AG10803 (cell line): Measurements from ENCODE around the gene CHP1.
A peak's percentile ranks its signal among the peaks of the same experiment; 100 is the strongest.
"Not testable (repeated sequence)": the region's sequence is repeated elsewhere in the genome, so short reads cannot be mapped to it uniquely, and the experiment has no call there.

Experiments used
- DNase-seq: peaks from one replicate; pipeline ENCODE4 v3.0.0; 2010; ENCODE audit warnings: low read depth
- H3K4me3 ChIP-seq: 2 replicates; pipeline ENCODE4 v1.5.1; 2011; ENCODE audit warnings: mild to moderate bottlenecking, low read length, control low read depth
- TF ChIP-seq, protein P1 (sequence below): conservative IDR thresholded peaks from 2 replicates; pipeline ENCODE4 v1.5.1; 2011; ENCODE audit warnings: mild to moderate bottlenecking, low read length, control low read depth, inconsistent platforms

CHP1 gene

DNA sequence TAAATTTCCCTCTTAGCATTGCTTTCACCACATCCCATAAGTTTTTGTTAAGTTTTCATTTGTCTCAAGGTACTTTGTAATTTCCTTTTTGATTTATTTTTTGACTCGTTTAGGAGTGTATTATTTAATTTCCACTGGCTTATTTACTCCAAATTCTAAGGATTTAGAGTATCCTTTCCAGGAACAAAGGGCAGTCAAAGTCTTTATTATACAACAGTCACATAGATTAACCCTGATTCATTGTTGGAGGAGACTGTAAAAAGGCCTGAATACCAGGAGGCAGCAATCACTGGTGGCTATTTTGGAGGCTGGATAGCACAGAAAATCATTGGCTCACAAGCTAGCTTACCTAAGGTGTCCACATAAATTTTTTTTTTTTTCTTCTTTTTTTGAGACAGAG, 61.5 kb downstream of the CHP1 start:
- H3K4me3 ChIP-seq = no peak overlapping the region
- TF ChIP-seq, protein P1, sequence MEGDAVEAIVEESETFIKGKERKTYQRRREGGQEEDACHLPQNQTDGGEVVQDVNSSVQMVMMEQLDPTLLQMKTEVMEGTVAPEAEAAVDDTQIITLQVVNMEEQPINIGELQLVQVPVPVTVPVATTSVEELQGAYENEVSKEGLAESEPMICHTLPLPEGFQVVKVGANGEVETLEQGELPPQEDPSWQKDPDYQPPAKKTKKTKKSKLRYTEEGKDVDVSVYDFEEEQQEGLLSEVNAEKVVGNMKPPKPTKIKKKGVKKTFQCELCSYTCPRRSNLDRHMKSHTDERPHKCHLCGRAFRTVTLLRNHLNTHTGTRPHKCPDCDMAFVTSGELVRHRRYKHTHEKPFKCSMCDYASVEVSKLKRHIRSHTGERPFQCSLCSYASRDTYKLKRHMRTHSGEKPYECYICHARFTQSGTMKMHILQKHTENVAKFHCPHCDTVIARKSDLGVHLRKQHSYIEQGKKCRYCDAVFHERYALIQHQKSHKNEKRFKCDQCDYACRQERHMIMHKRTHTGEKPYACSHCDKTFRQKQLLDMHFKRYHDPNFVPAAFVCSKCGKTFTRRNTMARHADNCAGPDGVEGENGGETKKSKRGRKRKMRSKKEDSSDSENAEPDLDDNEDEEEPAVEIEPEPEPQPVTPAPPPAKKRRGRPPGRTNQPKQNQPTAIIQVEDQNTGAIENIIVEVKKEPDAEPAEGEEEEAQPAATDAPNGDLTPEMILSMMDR = no peak
- peak; percentile 7 for DNase-seq

DNA sequence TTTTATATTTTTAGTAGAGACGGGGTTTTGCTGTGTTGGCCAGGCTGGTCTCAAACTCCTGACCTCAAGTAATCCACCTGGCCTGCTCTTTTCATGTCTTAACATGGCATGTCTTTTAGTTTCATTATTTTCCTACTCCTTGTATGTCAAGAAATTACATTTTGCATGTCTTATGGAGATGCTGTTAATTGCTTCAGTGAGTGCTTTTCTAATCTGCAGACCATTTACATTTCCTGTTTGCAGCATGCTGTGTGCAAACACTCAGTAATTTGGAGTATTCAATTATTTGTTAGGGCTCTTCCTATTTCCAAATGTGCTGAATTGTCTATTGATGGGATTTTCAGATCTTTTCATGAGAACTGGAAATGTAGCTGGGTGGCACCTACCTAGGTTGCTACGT, 70.1 kb downstream of the CHP1 start:
- not testable (repeated sequence) for H3K4me3 ChIP-seq, DNase-seq

DNA sequence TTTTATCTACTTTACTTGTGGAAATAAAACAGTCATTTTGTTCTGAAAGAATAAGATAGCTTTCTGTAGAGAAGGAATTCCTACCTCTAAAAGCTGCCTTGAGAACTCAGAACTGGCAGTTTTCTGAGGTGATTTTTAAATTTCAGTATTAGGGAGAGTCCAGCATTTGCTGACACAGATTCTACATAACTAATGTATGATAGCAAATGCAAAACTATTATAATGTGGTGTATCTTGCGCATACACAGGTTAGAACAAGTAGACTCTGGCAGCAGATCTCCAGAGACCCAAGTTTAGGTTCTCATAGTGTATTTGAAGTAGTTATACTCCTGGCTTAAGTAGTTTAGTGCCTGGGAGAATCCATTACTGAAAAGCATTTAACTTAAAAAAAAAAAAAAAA, 70.5 kb downstream of the CHP1 start:
- DNase-seq = no peak
- no peak overlapping the region for H3K4me3 ChIP-seq
- TF ChIP-seq, protein P1 = no peak

DNA sequence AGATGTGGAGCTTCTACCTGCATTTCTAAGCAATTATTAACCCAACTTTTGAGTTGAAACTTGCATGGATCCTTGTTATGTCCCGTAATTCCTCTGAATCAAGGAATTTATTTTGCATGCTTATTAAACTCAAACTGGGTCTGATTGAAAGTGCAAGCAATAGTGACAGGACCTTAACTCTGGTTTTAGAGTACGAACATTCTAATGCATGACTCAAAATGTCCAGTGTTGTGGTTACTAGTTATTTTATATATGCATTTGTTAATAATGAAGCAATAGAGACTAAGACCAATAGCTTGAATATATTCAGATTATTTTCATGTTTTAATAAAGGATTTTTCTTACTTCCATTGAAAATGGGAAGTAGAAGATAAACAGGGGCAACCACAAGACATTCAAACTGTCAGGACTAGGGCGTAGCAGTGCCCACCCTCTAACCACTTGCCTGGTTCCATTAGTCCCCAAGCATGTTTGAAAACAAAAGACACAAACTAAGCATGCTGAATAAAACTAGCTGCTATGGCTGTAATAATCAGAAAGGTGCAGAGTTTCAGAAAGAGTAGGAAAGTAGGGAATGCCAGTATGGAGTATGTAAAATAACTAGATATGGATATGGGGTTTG, 73.2 kb downstream of the CHP1 start:
- TF ChIP-seq, protein P1 = no peak
- H3K4me3 ChIP-seq = no peak overlapping the region
- DNase-seq = no peak

DNA sequence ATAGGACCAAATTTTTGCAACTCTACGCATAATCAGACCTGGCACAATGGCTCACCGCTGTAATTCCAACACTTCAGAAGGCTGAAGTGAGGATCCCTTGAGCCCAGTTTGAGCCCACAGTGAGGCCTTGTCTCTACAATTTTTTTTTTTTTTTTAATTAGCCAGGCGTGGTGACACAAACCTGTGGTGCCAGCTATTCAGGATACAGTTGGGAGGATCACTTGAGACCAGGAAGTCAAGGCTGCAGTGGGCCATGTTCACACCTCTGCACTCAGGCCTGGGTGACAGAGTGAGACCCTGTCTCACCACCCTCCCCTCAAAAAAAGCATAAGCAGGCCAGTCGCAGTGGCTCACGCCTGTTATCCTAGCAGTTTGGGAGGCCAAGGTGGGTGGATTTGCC, 76.6 kb downstream of the CHP1 start:
- no peak for DNase-seq

DNA sequence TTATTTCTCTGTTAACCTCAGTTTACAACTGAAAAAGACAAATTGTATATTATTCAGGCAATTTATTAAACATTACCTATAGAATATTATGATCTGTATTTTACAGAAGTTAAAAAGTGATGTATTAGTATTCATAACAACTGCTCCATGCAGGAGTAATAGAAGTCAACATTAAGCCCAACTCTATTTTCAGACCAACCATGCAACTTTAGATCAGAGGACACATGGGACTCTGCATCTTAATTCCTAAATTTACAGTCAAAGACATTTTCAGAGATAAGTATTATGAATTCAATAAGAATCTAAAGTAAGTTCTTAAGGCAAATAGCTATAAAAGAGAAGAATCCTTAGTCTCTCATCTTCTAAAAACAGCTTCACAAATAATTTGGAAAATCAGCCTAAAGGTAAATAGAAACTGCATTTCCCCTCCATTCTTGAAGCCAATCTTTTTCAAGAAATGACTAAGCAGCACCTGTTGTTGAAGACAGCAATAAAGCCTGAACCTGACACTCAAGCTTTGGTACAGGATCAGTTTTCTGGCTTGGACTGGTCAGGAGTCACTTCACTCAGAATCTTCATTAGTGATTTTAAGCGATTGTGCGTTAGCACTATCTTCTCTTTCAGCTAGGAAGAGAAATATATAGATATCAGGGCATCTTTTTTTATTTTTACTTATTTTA, 78.3 kb downstream of the CHP1 start:
- DNase-seq = no peak
- TF ChIP-seq, protein P1 = no peak
- no peak overlapping the region for H3K4me3 ChIP-seq

More for the DNA sequence above, 76.6 kb downstream of the CHP1 start:
- TF ChIP-seq, protein P1 = no peak
- H3K4me3 ChIP-seq = no peak overlapping the region

DNA sequence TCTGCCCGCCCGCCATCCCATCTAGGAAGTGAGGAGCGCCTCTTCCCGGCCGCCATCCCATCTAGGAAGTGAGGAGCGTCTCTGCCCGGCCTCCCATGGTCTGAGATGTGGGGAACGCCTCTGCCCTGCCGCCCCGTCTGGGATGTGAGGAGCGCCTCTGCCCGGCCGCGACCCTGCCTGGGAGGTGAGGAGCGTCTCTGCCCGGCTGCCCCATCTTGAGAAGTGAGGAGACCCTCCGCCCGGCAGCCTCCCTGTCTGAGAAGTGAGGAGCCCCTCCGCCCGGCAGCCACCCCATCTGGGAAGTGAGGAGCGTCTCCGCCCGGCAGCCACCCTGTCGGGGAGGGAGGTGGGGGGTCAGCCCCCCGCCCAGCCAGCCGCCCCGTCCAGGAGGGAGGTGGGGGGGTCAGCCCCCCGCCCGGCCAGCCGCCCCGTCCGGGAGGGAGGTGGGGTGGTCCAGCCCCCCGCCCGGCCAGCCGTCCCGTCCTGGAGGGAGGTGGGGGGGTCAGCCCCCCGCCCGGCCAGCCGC, 89.8 kb downstream of the CHP1 start:
- DNase-seq = not testable (repeated sequence)

DNA sequence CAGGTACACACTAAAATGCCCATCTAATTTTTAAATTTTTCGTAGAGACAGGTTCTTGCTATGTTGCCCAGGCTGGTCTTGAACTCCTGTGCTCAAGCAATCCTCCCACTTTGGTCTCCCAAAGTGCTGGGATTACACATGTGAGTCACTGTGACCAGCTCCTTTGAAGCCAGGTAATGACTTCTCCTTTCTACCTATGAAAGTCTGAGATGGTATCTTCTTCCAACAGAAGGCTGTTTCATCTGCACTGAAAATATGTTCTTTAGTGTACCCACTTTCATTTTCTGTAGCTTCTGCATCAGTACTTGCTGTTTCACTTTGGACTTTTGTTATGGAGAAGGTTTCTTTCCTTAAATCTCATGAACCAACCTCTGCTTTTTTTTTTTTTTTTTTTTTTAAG, 92.5 kb downstream of the CHP1 start:
- H3K4me3 ChIP-seq = no peak overlapping the region
- TF ChIP-seq, protein P1 = no peak
- DNase-seq = no peak

More for the DNA sequence above, 89.8 kb downstream of the CHP1 start:
- H3K4me3 ChIP-seq = not testable (repeated sequence)
